HL-60 (cell line): ENCODE results near the gene SEC11C.

ENCODE experiments used
- DNase-seq, 2 experiments: peaks; one replicate each; pipeline ENCODE4 v3.0.0-alpha.2; 2010 to 2020; ENCODE audit warnings: low read depth in 1 of 2, low spot score in 1 of 2
- H3K27ac ChIP-seq: fragments of 250-450 bp; sonication (Bioruptor Pico); replicated peaks from 2 replicates; pipeline ENCODE4 v1.5.1; 2020; ENCODE audit warnings: mild to moderate bottlenecking, moderate library complexity
- H3K27me3 ChIP-seq: fragments of 250-450 bp; sonication (Bioruptor Pico); 2 replicates; pipeline ENCODE4 v1.5.1; 2021; ENCODE audit warnings: mild to moderate bottlenecking, moderate library complexity; ENCODE audit not compliant: insufficient read depth, poor library complexity, severe bottlenecking
- H3K4me3 ChIP-seq: replicated peaks from 2 replicates; pipeline ENCODE4 v1.5.1; 2011; ENCODE audit warnings: mild to moderate bottlenecking, control low read depth, low read length; ENCODE audit not compliant: insufficient read depth
- CTCF ChIP-seq: IDR thresholded peaks from one replicate; pipeline ENCODE4 v1.5.1; 2011; ENCODE audit warnings: low read length, control low read depth, inconsistent platforms; ENCODE audit not compliant: insufficient read depth
- GABPA ChIP-seq: IDR thresholded peaks from 2 replicates; pipeline ENCODE4 v1.6.1; 2012; ENCODE audit warnings: low read depth
- POLR2AphosphoS5 ChIP-seq: IDR thresholded peaks from 2 replicates; pipeline ENCODE4 v1.6.1; 2012; ENCODE audit warnings: low read depth
- REST ChIP-seq: IDR thresholded peaks from 2 replicates; pipeline ENCODE4 v1.6.1; 2012; ENCODE audit warnings: low read depth; ENCODE audit not compliant: insufficient replicate concordance
- SPI1 ChIP-seq: IDR thresholded peaks from 2 replicates; pipeline ENCODE4 v1.6.1; 2012; ENCODE audit warnings: low read depth, mild to moderate bottlenecking, borderline replicate concordance

Gene SEC11C

GRCh38 chr18:59109375-59109774, 30.3 kb upstream of the SEC11C start:
- Histone ChIP-seq H3K27me3 (peaks cover 21% of the 10 kb centered on the region), H3K4me3 (no peak overlapping the region), H3K27ac (no peak overlapping the region)
- TF ChIP-seq GABPA (no peak), SPI1 (no peak), POLR2AphosphoS5 (no peak), REST (no peak), CTCF (no peak)
- DNase-seq: no peak

- Histone ChIP-seq H3K27ac (no peak overlapping the region), H3K27me3 (peaks cover 11% of the 10 kb centered on the region), H3K4me3 (no peak overlapping the region)
- no peak for TF ChIP-seq POLR2AphosphoS5
- no peak for TF ChIP-seq CTCF
- TF ChIP-seq SPI1: no peak
- no peak for TF ChIP-seq REST
- no peak for TF ChIP-seq GABPA
- no peak for DNase-seq
These were observed 25.5 kb upstream of the SEC11C start for GRCh38 chr18:59114160-59114559.

GRCh38 chr18:59123588-59124369, 15.9 kb upstream of the SEC11C start:
- no peak overlapping the region for H3K27ac ChIP-seq
- H3K4me3 ChIP-seq: no peak overlapping the region
- no peak for TF ChIP-seq CTCF
- no peak for TF ChIP-seq GABPA
- TF ChIP-seq REST: no peak
- no peak for TF ChIP-seq POLR2AphosphoS5
- no peak for TF ChIP-seq SPI1
- H3K27me3 ChIP-seq: peaks cover 18% of the 10 kb centered on the region
- DNase-seq: no peak
